B cell (primary cell): ENCODE results near the gene RNGTT.

ENCODE experiments used
- EZH2 ChIP-seq: IDR thresholded peaks from 2 replicates; pipeline ENCODE4 v1.6.1; 2012; ENCODE audit warnings: borderline replicate concordance, low read depth, mild to moderate bottlenecking, moderate library complexity, low read length; ENCODE audit not compliant: insufficient read depth, poor library complexity, severe bottlenecking
- TF ChIP-seq, protein P1 (sequence below): fragments of 200-600 bp; IDR thresholded peaks from one replicate; pipeline ENCODE4 v1.8.0; 2022; ENCODE audit warnings: antibody characterized with exemption, mild to moderate bottlenecking

- TF ChIP-seq, protein P1, sequence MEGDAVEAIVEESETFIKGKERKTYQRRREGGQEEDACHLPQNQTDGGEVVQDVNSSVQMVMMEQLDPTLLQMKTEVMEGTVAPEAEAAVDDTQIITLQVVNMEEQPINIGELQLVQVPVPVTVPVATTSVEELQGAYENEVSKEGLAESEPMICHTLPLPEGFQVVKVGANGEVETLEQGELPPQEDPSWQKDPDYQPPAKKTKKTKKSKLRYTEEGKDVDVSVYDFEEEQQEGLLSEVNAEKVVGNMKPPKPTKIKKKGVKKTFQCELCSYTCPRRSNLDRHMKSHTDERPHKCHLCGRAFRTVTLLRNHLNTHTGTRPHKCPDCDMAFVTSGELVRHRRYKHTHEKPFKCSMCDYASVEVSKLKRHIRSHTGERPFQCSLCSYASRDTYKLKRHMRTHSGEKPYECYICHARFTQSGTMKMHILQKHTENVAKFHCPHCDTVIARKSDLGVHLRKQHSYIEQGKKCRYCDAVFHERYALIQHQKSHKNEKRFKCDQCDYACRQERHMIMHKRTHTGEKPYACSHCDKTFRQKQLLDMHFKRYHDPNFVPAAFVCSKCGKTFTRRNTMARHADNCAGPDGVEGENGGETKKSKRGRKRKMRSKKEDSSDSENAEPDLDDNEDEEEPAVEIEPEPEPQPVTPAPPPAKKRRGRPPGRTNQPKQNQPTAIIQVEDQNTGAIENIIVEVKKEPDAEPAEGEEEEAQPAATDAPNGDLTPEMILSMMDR: no peak
- no peak for TF ChIP-seq EZH2
Observed at GRCh38 chr6:88562353-88563276, 400.8 kb downstream of the RNGTT start.
